Hepatic stellate cell (primary cell): ENCODE data around the gene ATP8B1.
A peak's percentile ranks its signal among the peaks of the same experiment; 100 is the strongest.

ENCODE experiments used
- DNase-seq: peaks from one replicate; pipeline ENCODE4 v3.0.0; 2011; ENCODE audit warnings: low spot score

ATP8B1 gene

GRCh38 chr18:57819119-57819518, 16.0 kb upstream of the ATP8B1 start:
- DNase-seq = no peak

GRCh38 chr18:57816208-57816954, 13.3 kb upstream of the ATP8B1 start:
- no peak for DNase-seq

GRCh38 chr18:57814555-57814954, 11.4 kb upstream of the ATP8B1 start:
- no peak for DNase-seq

DNA sequence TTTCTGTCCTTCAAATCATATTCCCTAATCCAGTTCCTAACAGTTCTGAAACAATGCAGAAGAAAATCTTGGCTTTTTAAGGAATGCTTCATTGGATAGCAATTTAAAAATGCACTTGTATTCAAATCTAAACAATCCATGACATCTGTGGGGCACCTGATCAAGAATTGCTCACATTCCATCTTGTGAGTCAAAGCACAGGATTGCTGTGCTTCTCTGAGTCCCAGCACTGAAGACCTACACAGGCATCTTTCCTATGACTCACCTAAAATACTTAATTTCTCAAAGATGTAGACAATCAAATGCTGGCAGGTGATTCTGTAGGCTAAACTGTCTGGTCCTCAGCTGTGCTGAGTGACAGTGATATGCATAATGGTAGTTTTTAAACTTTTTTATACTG, 10.1 kb upstream of the ATP8B1 start:
- peak; percentile 73 for DNase-seq

DNA sequence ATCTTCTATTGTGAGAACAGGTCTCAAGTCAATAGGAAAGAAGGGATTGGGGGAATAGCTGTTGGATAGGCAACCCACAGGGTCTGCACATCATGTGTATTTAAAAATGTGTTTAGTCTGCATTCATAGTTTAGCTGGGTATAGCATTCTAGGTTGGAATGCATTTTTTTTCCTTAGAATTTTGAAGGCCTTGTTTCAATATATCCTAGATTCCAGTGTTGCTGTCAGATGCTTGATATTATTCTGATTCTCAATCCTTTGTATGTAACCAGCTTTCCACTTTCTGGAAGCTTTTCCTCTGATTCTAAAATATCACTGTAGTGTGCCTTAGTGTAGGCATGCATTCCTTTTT, 9.0 kb upstream of the ATP8B1 start:
- DNase-seq = no peak

GRCh38 chr18:57811477-57812125, 8.5 kb upstream of the ATP8B1 start:
- peak; percentile 21 for DNase-seq

GRCh38 chr18:57809190-57809589, 6.1 kb upstream of the ATP8B1 start:
- DNase-seq = no peak

DNA sequence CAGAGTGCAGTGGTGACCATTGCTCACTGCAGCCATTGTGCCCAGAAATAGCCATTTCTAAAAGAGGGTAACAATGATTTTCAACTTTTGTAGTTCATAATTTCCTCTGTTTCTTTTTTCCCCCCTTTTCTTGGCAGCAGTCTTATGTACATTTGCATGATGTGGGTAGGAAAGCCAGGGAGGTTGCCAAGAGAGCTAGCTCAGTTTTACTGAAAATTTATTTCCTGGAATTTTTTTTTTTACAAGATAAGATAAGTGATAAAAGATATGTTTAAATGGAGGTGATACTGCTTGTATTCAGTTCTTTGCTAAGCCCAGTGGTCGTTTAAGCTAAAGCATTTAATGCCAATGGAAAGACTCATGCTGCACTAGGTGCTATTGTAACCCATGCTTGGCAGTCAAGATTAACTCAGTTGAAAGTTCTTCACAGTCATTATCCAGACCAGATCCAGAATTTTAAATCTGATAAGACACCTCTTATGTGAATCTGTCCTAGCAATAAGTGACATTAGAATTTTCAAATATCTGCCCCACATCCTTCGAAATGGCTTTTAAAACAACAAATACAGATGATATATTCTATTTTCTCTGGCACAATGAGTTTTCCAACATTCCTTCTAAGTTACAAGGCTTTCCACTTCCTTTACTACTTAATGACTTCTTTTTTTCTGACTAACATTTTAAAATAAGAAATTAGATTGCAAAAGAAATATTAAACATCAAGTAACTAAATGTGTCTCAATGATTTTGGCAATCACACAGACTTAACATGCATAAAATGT, 4.4 kb upstream of the ATP8B1 start:
- peak; percentile 21 for DNase-seq

DNA sequence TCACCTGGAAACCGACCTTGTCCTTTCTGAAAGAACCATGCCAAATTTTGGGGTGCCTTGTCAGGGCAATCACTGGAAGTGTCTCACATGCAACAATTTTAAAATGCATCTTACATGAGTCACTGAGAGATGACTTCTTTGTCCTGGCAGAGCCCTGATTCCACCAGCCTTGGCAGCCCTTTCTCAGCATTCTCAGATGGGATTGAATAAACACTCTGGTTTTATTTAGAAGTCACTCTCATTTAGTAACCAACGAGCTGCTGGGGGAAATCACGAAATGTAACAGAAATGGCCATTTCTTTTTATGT, 3.8 kb upstream of the ATP8B1 start:
- peak; percentile 72 for DNase-seq

- no peak for DNase-seq
These were observed 3.3 kb upstream of the ATP8B1 start for GRCh38 chr18:57806201-57806977.

GRCh38 chr18:57805117-57805516, 2.0 kb upstream of the ATP8B1 start:
- no peak for DNase-seq

DNA sequence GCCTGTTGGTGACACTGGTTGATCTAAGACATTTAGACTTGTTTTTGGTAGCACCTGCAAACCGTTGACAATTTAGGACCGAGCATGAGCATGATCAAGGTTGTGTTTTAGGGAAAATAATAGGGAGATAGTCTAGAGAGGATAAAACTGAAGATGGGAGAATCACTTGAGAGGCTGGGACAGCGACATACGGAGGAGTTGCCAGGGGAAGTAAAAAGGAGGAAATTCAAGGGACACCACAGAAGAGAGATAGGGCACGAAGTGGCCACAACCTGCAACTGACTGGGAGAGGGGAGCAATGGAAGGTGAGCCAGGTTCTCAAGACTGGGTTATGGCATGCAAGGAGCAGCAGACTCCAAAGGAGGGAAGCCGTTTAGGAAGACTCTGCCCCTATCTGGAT, 1.4 kb upstream of the ATP8B1 start:
- no peak for DNase-seq

DNA sequence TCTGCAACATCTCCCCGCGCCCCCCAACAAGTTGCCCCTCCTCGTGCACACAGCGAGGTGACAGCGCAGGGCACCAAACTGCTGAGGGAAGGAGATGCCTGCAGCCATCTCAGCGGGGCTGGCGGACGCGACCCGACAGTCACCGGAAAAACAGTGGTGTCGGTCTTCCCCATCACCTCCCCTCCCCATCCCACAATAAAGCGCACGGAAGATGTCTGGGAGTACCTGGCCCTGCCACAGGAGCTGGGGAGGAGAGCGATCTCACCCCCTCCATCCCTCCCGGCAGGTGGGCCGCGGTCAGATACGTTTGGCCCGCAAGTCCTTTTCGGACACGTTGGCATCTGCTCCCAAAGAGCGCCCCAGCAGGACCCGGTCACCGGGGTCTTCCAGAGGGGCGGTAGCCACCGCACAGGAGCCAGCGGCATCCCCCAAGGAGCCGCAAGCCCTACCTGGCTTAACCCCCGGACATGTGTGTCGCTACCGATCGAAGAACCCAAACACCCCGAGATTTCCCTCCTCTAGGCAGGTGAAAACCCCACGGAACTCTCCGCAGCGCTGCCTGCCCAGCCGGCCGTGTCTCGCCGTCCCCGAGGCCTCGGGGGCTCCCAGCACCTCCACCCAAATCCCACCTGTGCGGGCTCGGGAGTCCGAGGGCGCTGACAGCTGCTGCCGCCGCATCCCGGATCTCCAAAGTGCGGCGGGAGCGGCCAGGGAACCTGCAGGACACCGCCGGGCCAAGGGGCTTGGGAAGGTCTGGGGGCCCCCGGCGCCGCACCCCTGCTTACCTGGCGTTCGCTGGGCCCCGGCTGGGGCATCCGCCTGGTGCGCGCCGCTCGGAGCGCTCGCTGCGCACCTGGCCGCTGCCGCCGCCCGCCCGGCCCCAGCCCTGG, 657 bp downstream of the ATP8B1 start:
- no peak for DNase-seq

GRCh38 chr18:57801761-57802212, 1.3 kb downstream of the ATP8B1 start:
- DNase-seq = peak; percentile 58

DNA sequence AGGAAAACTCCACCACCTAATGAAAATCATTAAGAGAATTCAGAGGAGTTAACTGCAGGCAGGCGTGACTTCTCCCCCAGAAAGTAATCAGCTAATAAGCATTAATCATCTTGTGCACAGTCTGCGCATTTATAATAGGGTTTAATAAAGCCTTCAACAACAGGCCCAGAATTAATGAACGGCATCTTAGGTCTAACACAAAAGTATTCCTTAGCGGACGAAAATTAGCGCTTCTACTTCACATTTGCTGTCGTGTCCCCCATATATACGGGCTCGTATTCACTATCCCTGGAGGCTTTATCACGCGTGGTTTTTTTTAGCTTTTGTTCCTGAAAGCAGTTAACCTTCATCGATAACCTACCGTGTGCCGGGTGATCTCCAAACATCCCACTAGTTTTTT, 1.8 kb downstream of the ATP8B1 start:
- DNase-seq = no peak

- no peak for DNase-seq
These were observed 4.3 kb downstream of the ATP8B1 start for GRCh38 chr18:57798713-57799373.

GRCh38 chr18:57797209-57797651, 5.9 kb downstream of the ATP8B1 start:
- DNase-seq = no peak

GRCh38 chr18:57794951-57795728, 8.0 kb downstream of the ATP8B1 start:
- DNase-seq = no peak

DNA sequence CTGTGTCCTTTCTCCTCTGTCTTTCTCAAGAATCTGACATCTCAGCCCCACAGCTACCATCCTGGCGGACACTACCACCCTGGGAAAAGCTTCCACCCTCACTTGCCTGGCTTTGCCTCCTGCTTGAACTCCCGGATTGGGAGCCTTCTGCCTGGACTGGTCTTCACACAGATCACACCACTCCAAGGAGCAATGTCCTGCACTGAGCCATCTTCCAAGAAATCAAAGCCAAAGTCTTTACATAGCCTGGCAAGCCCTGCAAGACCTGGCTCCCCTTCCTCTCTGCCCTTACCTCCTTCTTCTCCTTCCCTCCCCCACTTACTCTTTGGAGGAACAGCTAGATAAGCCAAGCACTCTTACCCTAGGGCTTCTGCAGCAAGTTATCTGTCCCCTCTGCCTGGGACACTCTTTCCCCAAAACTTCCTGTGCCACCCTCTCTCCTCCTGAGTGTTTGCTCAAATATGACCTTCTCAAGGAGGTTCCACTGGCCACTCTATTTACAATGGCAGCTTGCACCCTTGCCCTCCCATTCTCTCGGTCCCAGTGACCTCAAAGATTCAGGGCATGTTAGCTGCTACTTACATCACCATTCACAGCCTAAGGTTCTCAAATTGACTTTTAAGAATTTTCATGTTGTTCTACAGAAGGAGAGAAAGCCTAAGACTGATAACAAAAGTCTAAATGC, 9.7 kb downstream of the ATP8B1 start:
- no peak for DNase-seq
